GM12878 (cell line): Measurements from ENCODE around the gene IL1RL1. TPM values are rescaled to one million over a fixed set of nuclear protein-coding genes. Genes with fewer than 3 reads are reported as not detected.

ENCODE experiments used
- BCLAF1 ChIP-seq: fragments of 450-650 bp; IDR thresholded peaks from 2 replicates; pipeline ENCODE4 v1.6.1; 2017; ENCODE audit warnings: antibody characterized with exemption, mild to moderate bottlenecking, moderate library complexity
- CHD1 ChIP-seq: IDR thresholded peaks from 2 replicates; pipeline ENCODE4 v1.6.1; 2012; ENCODE audit warnings: low read depth, low read length, improper control_type of control experiment
- DPF2 ChIP-seq: fragments of 450-650 bp; IDR thresholded peaks from 2 replicates; pipeline ENCODE4 v1.6.1; 2017; ENCODE audit warnings: mild to moderate bottlenecking
- E2F8 ChIP-seq: fragments of 450-650 bp; IDR thresholded peaks from 2 replicates; pipeline ENCODE4 v1.6.1; 2018; ENCODE audit warnings: mild to moderate bottlenecking, low read depth, moderate library complexity; ENCODE audit not compliant: partially characterized antibody
- FOS ChIP-seq: IDR thresholded peaks from 3 replicates; pipeline ENCODE4 v1.6.1; 2011; ENCODE audit warnings: borderline replicate concordance; ENCODE audit not compliant: insufficient read length; ENCODE audit errors: extremely low read depth
- IKZF1 ChIP-seq: fragments of 450-650 bp; conservative IDR thresholded peaks from 2 replicates; pipeline ENCODE4 v1.6.1; 2017; ENCODE audit warnings: antibody characterized with exemption, mild to moderate bottlenecking
- KLF5 ChIP-seq: fragments of 450-650 bp; IDR thresholded peaks from 2 replicates; pipeline ENCODE4 v1.6.1; 2014; ENCODE audit warnings: mild to moderate bottlenecking; ENCODE audit not compliant: partially characterized antibody
- LARP7 ChIP-seq: fragments of 450-650 bp; IDR thresholded peaks from 2 replicates; pipeline ENCODE4 v1.6.1; 2017; ENCODE audit warnings: mild to moderate bottlenecking
- SIX5 ChIP-seq: IDR thresholded peaks from 2 replicates; pipeline ENCODE4 v1.6.1; 2011; ENCODE audit warnings: mild to moderate bottlenecking, low read depth, low read length, moderate library complexity; ENCODE audit not compliant: severe bottlenecking
- SKIL ChIP-seq: fragments of 450-650 bp; IDR thresholded peaks from 2 replicates; pipeline ENCODE4 v1.6.1; 2017; ENCODE audit warnings: mild to moderate bottlenecking, low read depth, inconsistent platforms; ENCODE audit not compliant: poor library complexity, severe bottlenecking
- SMARCA5 ChIP-seq: fragments of 450-650 bp; IDR thresholded peaks from 2 replicates; pipeline ENCODE4 v1.6.1; 2017; ENCODE audit warnings: mild to moderate bottlenecking
- polyA plus RNA-seq, 11 experiments: library from polyadenylated mRNA; depleted of rRNA in 4 of 11; unstranded in 6 of 11; stranded (reverse) in 5 of 11; fragments of >200 nt; fragmentation: Nextera tagmentation in 4 of 11; fragmentation: Illumina TruSeq in 1 of 11; extraction: Ambion mirVana in 4 of 11; extraction: Trizol in 1 of 11; gene quantifications; 1 replicate in 1 of 11; 2 replicates in 10 of 11; pipeline versions ENCODE4 v1.2.1 to v1.2.3, GENCODE V29; 2011 to 2016; ENCODE audit warnings: inconsistent platforms in 2 of 11, missing spikeins in 2 of 11, low read depth in 1 of 11
- total RNA-seq, 4 experiments: library from RNA; depleted of rRNA in 3 of 4; stranded (reverse); fragments of >200 nt in 3 of 4; fragmentation: Illumina TruSeq in 1 of 4; extraction: Trizol in 1 of 4; gene quantifications; 2 replicates each; pipeline versions ENCODE4 v1.2.1 to v1.2.3, GENCODE V29; 2013 to 2021

IL1RL1 gene
- total and polyA plus RNA-seq, 10 of the 15 experiments (the other 5 are each of a cell fraction or from before 2014, with no cell fraction given), result 0.08 to 0.18 TPM; not detected in 8

- TF ChIP-seq FOS (no peak), BCLAF1 (no peak), KLF5 (no peak), SIX5 (no peak), LARP7 (0 out of 2 replicates have a peak, but pooled peaks have one; percentile 22), SMARCA5 (no peak), E2F8 (no peak), SKIL (no peak), CHD1 (no peak), IKZF1 (0 out of 2 replicates have a peak, but pooled peaks have one; percentile 15), DPF2 (no peak)
Observed at GRCh38 chr2:102386867-102387541, 75.6 kb downstream of the IL1RL1 start (continued).
